Stimulated activated naive CD8-positive, alpha-beta T cell treated with anti-CD3 and anti-CD28 coated beads, Interleukin-15, amount 100 ng/mL, for 72 hours (primary cell): Measurements from ENCODE around the gene ZNF480.
A peak's percentile ranks its signal among the peaks of the same experiment; 100 is the strongest.
"Not testable (repeated sequence)": the region's sequence is repeated elsewhere in the genome, so short reads cannot be mapped to it uniquely, and the experiment has no call there.

Experiments used
- ATAC-seq: fragments of 150-1000 bp; cut with Tn5 transposase; 2 replicates; pipeline ENCODE4 v1.10.0; 2021; ENCODE audit warnings: mild to moderate bottlenecking, moderate library complexity
- DNase-seq, 2 donors: peaks; one replicate each; pipeline ENCODE4 v3.0.0; 2021 to 2022
- H3K27ac Mint-ChIP-seq, 2 donors: one replicate each; pipeline ENCODE4 v1.8.0; 2022; ENCODE audit warnings: mild to moderate bottlenecking in 2 of 2, mixed read lengths in 2 of 2, moderate library complexity in 2 of 2
- H3K27me3 Mint-ChIP-seq: one replicate; pipeline ENCODE4 v1.8.0; 2022; ENCODE audit warnings: mixed read lengths
- H3K4me1 Mint-ChIP-seq: one replicate; pipeline ENCODE4 v1.8.0; 2022; ENCODE audit warnings: mild to moderate bottlenecking, mixed read lengths
- H3K4me3 Mint-ChIP-seq, 2 donors: one replicate each; pipeline ENCODE4 v1.8.0; 2022; ENCODE audit warnings: mild to moderate bottlenecking in 2 of 2, mixed read lengths in 2 of 2, moderate library complexity in 1 of 2
- H3K9me3 Mint-ChIP-seq, 2 donors: one replicate each; pipeline ENCODE4 v1.8.0; 2022; ENCODE audit warnings: mixed read lengths in 2 of 2

ZNF480 gene

DNA sequence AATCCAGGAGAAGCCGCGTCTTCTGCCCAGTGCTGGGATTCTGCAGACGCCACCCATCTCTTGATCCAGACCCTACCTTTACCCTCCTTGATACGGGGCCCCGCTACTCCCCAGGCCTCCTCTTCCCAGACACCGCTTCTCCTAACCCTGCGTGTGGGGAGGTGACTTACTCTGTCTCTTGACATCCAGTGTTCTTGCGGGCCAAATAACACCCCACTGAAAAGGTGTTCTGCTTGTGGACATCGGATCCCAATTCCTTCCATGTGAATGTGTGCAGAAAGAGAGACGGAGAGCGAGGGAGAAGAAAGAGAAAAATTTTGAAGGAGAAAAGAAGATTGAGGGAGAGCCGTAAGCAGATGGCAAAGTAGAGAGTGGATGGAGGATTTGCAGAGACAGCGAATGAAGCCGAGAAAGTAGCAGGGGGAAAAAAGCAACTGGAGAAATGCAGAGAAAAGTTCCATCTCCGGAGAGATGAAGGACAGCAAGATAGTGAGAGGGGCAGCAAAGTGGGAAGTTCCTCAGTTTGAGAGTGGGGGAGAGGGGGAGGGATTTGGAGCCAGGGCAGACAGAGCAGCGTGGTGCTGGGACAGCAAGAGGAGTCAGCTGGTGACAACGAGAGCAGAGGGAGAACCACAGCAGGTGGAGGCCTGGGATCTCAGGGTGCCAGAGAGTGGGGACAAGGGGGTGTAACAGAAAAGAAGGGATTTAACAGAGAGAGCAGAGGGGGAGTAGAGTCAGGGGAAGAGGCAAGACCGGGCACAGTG, 814 bp downstream of the ZNF480 start:
- Mint-ChIP-seq H3K4me1 (peaks cover 13% of the 10 kb centered on the region), H3K9me3 (peaks cover 39 to 45% of the 10 kb centered on the region in 2 donors), H3K27ac (peak overlapping the region; percentile 98 to 99), H3K27me3 (no peaks in the 10 kb centered on the region), H3K4me3 (peak overlapping the region; percentile 95 to 98)
- DNase-seq (no peak), ATAC-seq (no peak)

GRCh38 chr19:52307275-52307674, 10.3 kb downstream of the ZNF480 start:
- H3K9me3 Mint-ChIP-seq = peaks cover 48 to 65% of the 10 kb centered on the region in 2 donors
- no peak for DNase-seq

GRCh38 chr19:52322429-52322828, 25.5 kb downstream of the ZNF480 start:
- Mint-ChIP-seq H3K27me3 (no peaks in the 10 kb centered on the region), H3K27ac (no peak overlapping the region), H3K9me3 (peaks cover 65 to 88% of the 10 kb centered on the region in 2 donors)

More at GRCh38 chr19:52307275-52307674, 10.3 kb downstream of the ZNF480 start:
- ATAC-seq = no peak
- no peaks in the 10 kb centered on the region for H3K27me3 Mint-ChIP-seq
- H3K4me1 Mint-ChIP-seq = no peaks in the 10 kb centered on the region
- no peak overlapping the region for H3K27ac Mint-ChIP-seq
- no peak overlapping the region for H3K4me3 Mint-ChIP-seq

DNA sequence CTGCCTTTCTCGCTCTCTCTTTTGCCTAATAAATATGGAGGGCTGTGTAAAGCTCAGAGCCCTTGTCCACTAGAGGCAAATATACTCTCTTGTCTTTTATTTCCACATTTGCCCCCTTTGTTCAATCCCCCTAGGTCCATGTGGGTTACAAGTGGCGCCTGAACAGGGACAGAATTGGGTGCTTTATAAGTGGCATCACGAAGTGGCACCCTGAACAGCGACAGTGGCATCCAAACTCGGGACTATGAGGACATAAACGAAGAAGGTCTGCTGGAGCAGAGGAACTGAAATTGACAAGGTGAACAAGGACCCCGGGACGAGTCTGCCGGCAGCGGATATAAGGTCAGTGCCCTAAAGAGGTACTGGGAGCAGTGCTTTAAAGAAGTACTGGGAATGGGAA, 34.8 kb downstream of the ZNF480 start:
- Mint-ChIP-seq H3K9me3 (peaks cover 37 to 47% of the 10 kb centered on the region in 2 donors), H3K4me3 (no peak overlapping the region)
- ATAC-seq = no peak

More at GRCh38 chr19:52322429-52322828, 25.5 kb downstream of the ZNF480 start:
- ATAC-seq (no peak), DNase-seq (no peak)
- no peak overlapping the region for H3K4me3 Mint-ChIP-seq
- no peaks in the 10 kb centered on the region for H3K4me1 Mint-ChIP-seq

GRCh38 chr19:52335768-52336116, 38.8 kb downstream of the ZNF480 start:
- ATAC-seq (peak; percentile 71), DNase-seq (no peak)
- H3K27me3 Mint-ChIP-seq = no peaks in the 10 kb centered on the region
- H3K27ac Mint-ChIP-seq = peak overlapping the region; percentile 98 to 99
- H3K4me3 Mint-ChIP-seq = peak overlapping the region; percentile 84 to 96
- peaks cover 11% of the 10 kb centered on the region for H3K4me1 Mint-ChIP-seq
- peaks cover 37 to 55% of the 10 kb centered on the region in 2 donors for H3K9me3 Mint-ChIP-seq

More for the DNA sequence above, 34.8 kb downstream of the ZNF480 start:
- no peaks in the 10 kb centered on the region for H3K27me3 Mint-ChIP-seq
- no peak for DNase-seq
- H3K27ac Mint-ChIP-seq = no peak overlapping the region
- peaks cover 3% of the 10 kb centered on the region for H3K4me1 Mint-ChIP-seq

GRCh38 chr19:52336117-52336790, 39.3 kb downstream of the ZNF480 start, which contains the start of gene ZNF610:
TSS of gene ZNF610 (plus strand) at chr19:52336243. CDS start at chr19:52349173, 12,930 bp downstream.
- Mint-ChIP-seq H3K27ac (peak within 1 kb of the TSS; percentile 98 to 99), H3K4me1 (peaks cover 11% of the 10 kb centered on the region), H3K9me3 (peaks cover 32 to 50% of the 10 kb centered on the region in 2 donors), H3K4me3 (peak within 1 kb of the TSS; percentile 84 to 96), H3K27me3 (no peaks in the 10 kb centered on the region)
- peak; percentile 95 for ATAC-seq
- peak; percentile 86 to 92 for DNase-seq

DNA sequence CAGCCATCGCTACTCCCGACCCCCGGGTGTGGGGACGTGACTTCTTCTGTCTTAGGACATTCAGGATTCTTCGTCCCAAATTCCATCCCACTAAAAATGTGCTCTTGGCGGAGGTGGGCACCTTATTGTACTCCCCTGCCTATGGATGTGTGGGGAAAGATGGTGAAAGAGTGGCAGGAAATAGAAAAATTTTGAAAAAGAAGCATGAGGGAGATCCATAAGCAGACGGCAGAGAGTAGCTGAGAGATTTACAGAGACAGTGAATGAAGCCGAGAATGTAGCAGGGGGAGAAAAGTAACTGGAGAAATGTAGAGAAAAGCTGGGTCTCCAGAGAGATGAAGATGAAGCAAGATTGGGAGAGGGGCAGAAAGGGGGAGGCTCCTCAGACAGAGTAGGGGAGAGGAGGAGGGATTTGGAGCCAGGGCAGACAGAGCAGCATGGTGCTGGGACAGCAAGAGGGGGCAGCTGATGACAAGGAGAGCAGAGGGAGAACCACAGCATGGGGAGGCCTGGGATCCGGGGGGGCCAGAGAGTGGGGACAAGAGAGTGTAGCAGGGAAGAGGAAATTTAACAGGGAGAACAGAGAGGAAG, 39.9 kb downstream of the ZNF480 start:
- DNase-seq = peak in 1 of 2 donors; percentile 3
- peaks cover 27 to 44% of the 10 kb centered on the region in 2 donors for H3K9me3 Mint-ChIP-seq
- H3K27me3 Mint-ChIP-seq = no peaks in the 10 kb centered on the region
- ATAC-seq = peak; percentile 2
- H3K4me1 Mint-ChIP-seq = peaks cover 11% of the 10 kb centered on the region
- H3K27ac Mint-ChIP-seq = peak overlapping the region; percentile 98 to 99
- peak overlapping the region; percentile 84 to 96 for H3K4me3 Mint-ChIP-seq

- not testable (repeated sequence) for H3K27me3 Mint-ChIP-seq, H3K4me3 Mint-ChIP-seq, ATAC-seq, H3K27ac Mint-ChIP-seq, DNase-seq
- peaks cover 21 to 25% of the 10 kb centered on the region in 2 donors for H3K9me3 Mint-ChIP-seq
- H3K4me1 Mint-ChIP-seq = peaks cover 11% of the 10 kb centered on the region
These were observed 42.1 kb downstream of the ZNF480 start for GRCh38 chr19:52339022-52339421.

GRCh38 chr19:52343548-52343947, 46.6 kb downstream of the ZNF480 start:
- ATAC-seq (peak; percentile 20), DNase-seq (peak; percentile 39 to 51)
- H3K27ac Mint-ChIP-seq = no peak overlapping the region
- no peaks in the 10 kb centered on the region for H3K4me1 Mint-ChIP-seq
- no peaks in the 10 kb centered on the region for H3K27me3 Mint-ChIP-seq
- no peak overlapping the region for H3K4me3 Mint-ChIP-seq
- peaks cover 15 to 16% of the 10 kb centered on the region in 2 donors for H3K9me3 Mint-ChIP-seq

GRCh38 chr19:52345162-52345561, 48.2 kb downstream of the ZNF480 start:
- Mint-ChIP-seq H3K27me3 (no peaks in the 10 kb centered on the region), H3K4me1 (no peaks in the 10 kb centered on the region), H3K4me3 (no peak overlapping the region), H3K27ac (no peak overlapping the region), H3K9me3 (peaks cover 15 to 23% of the 10 kb centered on the region in 2 donors)
- DNase-seq (no peak), ATAC-seq (no peak)

DNA sequence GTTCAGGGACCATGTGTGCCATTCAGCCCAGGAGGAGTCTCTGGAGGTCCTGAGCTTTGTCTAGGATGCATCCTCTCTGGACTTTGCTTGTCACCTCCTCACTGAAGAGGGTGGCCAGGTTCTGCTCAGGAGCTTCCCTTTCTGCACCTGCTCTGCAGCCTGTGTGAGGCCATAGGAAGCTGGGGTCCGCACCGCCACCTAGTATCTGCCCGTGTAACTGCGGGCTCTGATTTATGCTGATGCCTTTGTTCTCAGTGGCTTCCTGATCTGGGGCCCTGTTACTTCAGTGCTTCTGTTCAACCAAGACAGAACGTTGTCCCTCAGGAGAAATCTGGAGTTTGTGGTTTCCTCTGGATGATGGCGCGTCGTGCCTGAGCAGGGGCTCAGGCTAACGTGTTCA, 54.5 kb downstream of the ZNF480 start:
- peaks cover 31 to 46% of the 10 kb centered on the region in 2 donors for H3K9me3 Mint-ChIP-seq
- no peak for ATAC-seq
- no peak overlapping the region for H3K4me3 Mint-ChIP-seq
- H3K4me1 Mint-ChIP-seq = no peaks in the 10 kb centered on the region
- DNase-seq = no peak
- no peak overlapping the region for H3K27ac Mint-ChIP-seq
- H3K27me3 Mint-ChIP-seq = no peaks in the 10 kb centered on the region

DNA sequence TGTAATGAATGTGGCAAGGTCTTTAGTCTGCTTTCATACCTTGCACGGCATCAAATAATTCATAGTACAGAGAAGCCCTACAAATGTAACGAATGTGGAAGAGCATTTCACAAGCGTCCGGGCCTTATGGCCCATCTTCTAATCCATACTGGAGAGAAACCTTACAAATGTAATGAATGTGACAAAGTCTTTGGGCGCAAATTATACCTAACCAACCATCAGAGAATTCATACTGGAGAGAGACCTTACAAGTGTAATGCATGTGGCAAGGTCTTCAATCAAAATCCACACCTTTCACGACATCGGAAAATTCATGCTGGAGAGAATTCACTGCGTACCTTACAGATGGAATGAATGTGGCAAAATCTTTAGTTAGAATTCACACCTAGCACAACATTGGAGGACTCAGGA, 69.5 kb downstream of the ZNF480 start:
- Mint-ChIP-seq H3K4me1 (peaks cover 12% of the 10 kb centered on the region), H3K27ac (no peak overlapping the region), H3K4me3 (no peak overlapping the region), H3K27me3 (no peaks in the 10 kb centered on the region), H3K9me3 (peaks cover 40 to 48% of the 10 kb centered on the region in 2 donors)
- ATAC-seq (no peak), DNase-seq (no peak)

DNA sequence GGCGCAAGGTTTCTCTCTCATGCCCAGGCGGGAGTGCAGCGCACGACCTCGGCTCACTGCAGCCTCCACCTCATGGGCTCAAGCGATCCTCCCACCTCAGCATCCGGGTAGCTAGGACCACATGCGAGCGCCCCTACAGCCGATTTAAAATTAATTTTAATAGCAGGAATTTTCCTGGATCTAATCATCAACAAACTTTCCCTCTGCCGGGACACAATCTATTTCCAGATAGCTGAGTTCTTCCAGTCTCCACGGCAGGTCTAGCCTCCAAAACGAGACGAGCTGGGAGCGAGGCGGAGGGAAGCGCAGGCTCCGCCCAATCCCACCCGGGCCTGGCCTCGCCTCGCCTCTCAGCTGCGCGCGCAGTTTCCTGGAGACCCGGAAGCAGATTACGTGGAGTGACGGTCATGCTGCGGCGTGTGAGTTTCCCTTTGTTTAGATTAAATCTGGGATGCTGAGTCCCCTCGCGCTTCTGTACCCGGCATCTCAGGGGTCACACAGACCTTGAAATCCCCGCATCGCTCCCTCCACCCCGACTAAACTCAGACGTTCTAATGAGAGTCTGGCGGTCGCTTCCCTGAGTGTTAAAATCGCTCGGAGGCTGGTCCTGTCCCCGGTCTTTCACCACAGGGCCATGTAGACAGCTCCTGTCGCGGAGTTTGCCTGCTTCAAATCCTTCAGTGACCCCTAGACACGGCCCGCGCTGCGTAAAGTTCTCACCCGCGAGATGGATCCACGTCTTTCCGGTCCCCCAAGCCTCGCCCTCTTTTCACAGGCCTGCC, 72.8 kb downstream of the ZNF480 start, which contains the start of gene ZNF880:
Gene ZNF880 (plus strand): TSS at position 365 of the 782 bp plus-strand sequence. CDS start 43 bp downstream, at position 408.
- Mint-ChIP-seq H3K27ac (peak within 1 kb of the TSS; percentile 95 to 99), H3K4me3 (peak within 1 kb of the TSS; percentile 97), H3K27me3 (no peaks in the 10 kb centered on the region), H3K4me1 (peaks cover 12% of the 10 kb centered on the region), H3K9me3 (peaks cover 39 to 47% of the 10 kb centered on the region in 2 donors)
- DNase-seq (peak; percentile 84 to 92), ATAC-seq (peak; percentile 100)

DNA sequence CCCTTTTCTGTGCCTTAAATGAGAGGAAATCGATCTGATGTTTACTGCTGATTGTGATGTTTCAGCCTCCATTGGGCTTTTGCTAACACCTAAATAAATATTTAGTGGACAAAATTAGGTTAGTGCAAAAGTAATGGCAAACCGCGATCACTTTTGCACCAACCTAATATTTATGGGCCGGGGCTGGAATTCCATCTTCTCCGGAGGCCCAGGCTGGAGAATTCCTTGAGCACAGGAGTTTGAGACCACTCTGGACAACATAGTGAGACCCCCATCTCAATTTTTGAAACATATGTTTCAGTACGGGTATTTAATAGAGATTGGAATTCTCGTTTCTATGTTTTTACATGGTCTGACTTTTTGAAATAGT, 73.4 kb downstream of the ZNF480 start:
- Mint-ChIP-seq H3K4me3 (peak overlapping the region; percentile 97), H3K27ac (peak overlapping the region; percentile 95 to 99), H3K4me1 (peaks cover 12% of the 10 kb centered on the region), H3K9me3 (peaks cover 37 to 49% of the 10 kb centered on the region in 2 donors), H3K27me3 (no peaks in the 10 kb centered on the region)
- ATAC-seq (no peak), DNase-seq (no peak)
